CD4-positive, alpha-beta T cell (primary cell): ENCODE results near the gene WDFY4. TPM values are rescaled to one million over a fixed set of nuclear protein-coding genes. Genes with fewer than 3 reads are reported as not detected.

Experiments used
- ATAC-seq: fragments of 200-7000 bp; cut with Tn5 transposase; one replicate; pipeline ENCODE4 v1.10.0; 2022; ENCODE audit warnings: mild to moderate bottlenecking; ENCODE audit not compliant: poor library complexity
- CTCF ChIA-PET: fragments of 350-600 bp; sonication (Branson Sonifier 250); formaldehyde crosslinking; loops from one replicate; lab custom pipeline; 2021; ENCODE audit warnings: antibody characterized with exemption, inconsistent platforms; lab: Charles Lee
- POLR2A ChIA-PET: fragments of 350-600 bp; sonication (Branson Sonifier 250); formaldehyde crosslinking; loops from one replicate; lab custom pipeline; 2021; ENCODE audit warnings: antibody characterized with exemption, inconsistent platforms; lab: Charles Lee
- DNase-seq, 14 experiments: peaks; one replicate each; pipeline ENCODE4 v3.0.0-alpha.2; 2013 to 2020; ENCODE audit warnings: mixed read lengths in 2 of 14
- H3K27ac ChIP-seq, 2 donors: one replicate each; pipeline versions ENCODE4 v1.5.1 to v1.7.0; 2013; ENCODE audit warnings: low read length in 2 of 2, low read depth in 1 of 2, mild to moderate bottlenecking in 1 of 2
- H3K27me3 ChIP-seq, 2 experiments: 1 replicate in 1 of 2; 2 replicates in 1 of 2; pipeline versions ENCODE4 v1.6.1 to v1.7.0; 2013; ENCODE audit warnings: low read length in 2 of 2, control low read depth in 1 of 2, mild to moderate bottlenecking in 1 of 2, moderate library complexity in 1 of 2; ENCODE audit not compliant: insufficient read depth in 2 of 2, control insufficient read depth in 1 of 2
- H3K36me3 ChIP-seq: one replicate; pipeline ENCODE4 v1.6.1; 2013; ENCODE audit warnings: low read length, control low read depth; ENCODE audit not compliant: insufficient read depth
- H3K4me1 ChIP-seq: one replicate; pipeline ENCODE4 v1.6.1; 2013; ENCODE audit warnings: low read length, control low read depth; ENCODE audit not compliant: insufficient read depth
- H3K4me3 ChIP-seq: one replicate; pipeline ENCODE4 v1.5.1; 2013; ENCODE audit warnings: mild to moderate bottlenecking, low read length, moderate library complexity
- H3K9me3 ChIP-seq, 2 experiments: 1 replicate in 1 of 2; 2 replicates in 1 of 2; pipeline versions ENCODE4 v1.6.1 to v1.7.0; 2013; ENCODE audit warnings: low read length in 2 of 2, mild to moderate bottlenecking in 2 of 2, control low read depth in 1 of 2, moderate library complexity in 1 of 2; ENCODE audit not compliant: control insufficient read depth in 1 of 2, insufficient read depth in 1 of 2
- H3K27ac Mint-ChIP-seq: one replicate; pipeline ENCODE4 v1.8.0; 2020; ENCODE audit warnings: mixed read lengths
- H3K27me3 Mint-ChIP-seq: one replicate; pipeline ENCODE4 v1.8.0; 2021; ENCODE audit warnings: mixed read lengths
- H3K36me3 Mint-ChIP-seq: one replicate; pipeline ENCODE4 v1.8.0; 2021; ENCODE audit warnings: low read depth, mixed read lengths
- H3K4me1 Mint-ChIP-seq: one replicate; pipeline ENCODE4 v1.8.0; 2021; ENCODE audit warnings: low read depth, mixed read lengths
- H3K4me3 Mint-ChIP-seq: one replicate; pipeline ENCODE4 v1.8.0; 2020; ENCODE audit warnings: mild to moderate bottlenecking, mixed read lengths
- H3K9me3 Mint-ChIP-seq: one replicate; pipeline ENCODE4 v1.8.0; 2020; ENCODE audit warnings: mixed read lengths
- CTCF ChIP-seq: fragments of 200-600 bp; IDR thresholded peaks from one replicate; pipeline ENCODE4 v1.8.0; 2022; ENCODE audit warnings: antibody characterized with exemption, mild to moderate bottlenecking
- intact Hi-C, 2 experiments: fragments of 100-400 bp; cut with DNase I in 1 of 2; cut with micrococcal nuclease in 1 of 2; formaldehyde crosslinking; loops; one replicate each; pipeline versions ENCODE4 v1.15.1 to v1.9.0; 2023 to 2025; cut with DNase I, micrococcal nuclease
- total RNA-seq, 174 experiments: library from RNA in 2 of 174; stranded (reverse) in 2 of 174; gene quantifications; one replicate each; pipeline ENCODE4 v1.2.3 and lab custom pipeline; 2021 to 2026

Gene WDFY4
- total RNA-seq, 2 experiments from 2014 or later, result 1.3 to 2.5 TPM

GRCh38 chr10:48653944-48654698, 30.6 kb upstream of the WDFY4 start:
- Mint-ChIP-seq H3K9me3 (no peaks in the 10 kb centered on the region), H3K27ac (no peak overlapping the region), H3K27me3 (peaks cover 33% of the 10 kb centered on the region), H3K4me3 (no peak overlapping the region), H3K36me3 (no peaks in the 10 kb centered on the region), H3K4me1 (peaks cover 5% of the 10 kb centered on the region)
- no peak overlapping the region for H3K4me3 ChIP-seq
- ATAC-seq, result no peak
- intact Hi-C loops, result no loop called here
- peaks cover 9 to 10% of the 10 kb centered on the region in 2 experiments for H3K27me3 ChIP-seq
- TF ChIP-seq CTCF, result no peak
- H3K36me3 ChIP-seq, result no peaks in the 10 kb centered on the region
- no peak overlapping the region for H3K27ac ChIP-seq
- H3K9me3 ChIP-seq, result peaks cover 0 to 21% of the 10 kb centered on the region in 2 experiments
- H3K4me1 ChIP-seq, result peaks cover 19% of the 10 kb centered on the region
- no peak for DNase-seq
- ChIA-PET CTCF (no interaction called here), POLR2A (no interaction called here)

GRCh38 chr10:48655411-48656240, 29.0 kb upstream of the WDFY4 start:
- no peak for TF ChIP-seq CTCF
- Histone ChIP-seq H3K36me3 (no peaks in the 10 kb centered on the region), H3K27me3 (peaks cover 9 to 10% of the 10 kb centered on the region in 2 experiments), H3K4me1 (peaks cover 19% of the 10 kb centered on the region), H3K9me3 (peaks cover 0 to 21% of the 10 kb centered on the region in 2 experiments), H3K27ac (no peak overlapping the region), H3K4me3 (peak overlapping the region; percentile 31)
- ATAC-seq, result no peak
- POLR2A ChIA-PET, result interaction anchor here (0.6 kb wide), 1 partner anchor 346 kb away, joined by 3 read pairs; no protein-coding TSS in a partner anchor
- CTCF ChIA-PET, result interaction anchor here (0.7 to 1.5 kb wide), 3 partner anchors 11 to 883 kb away, joined by 3 to 5 read pairs (median 4); partner anchors contain the start of gene ERCC6
- DNase-seq, result peak in 2 of 14 experiments; percentile 28 to 48
- no peak overlapping the region for H3K27ac Mint-ChIP-seq
- H3K9me3 Mint-ChIP-seq, result no peaks in the 10 kb centered on the region
- H3K4me3 Mint-ChIP-seq, result no peak overlapping the region
- peaks cover 5% of the 10 kb centered on the region for H3K4me1 Mint-ChIP-seq
- no peaks in the 10 kb centered on the region for H3K36me3 Mint-ChIP-seq
- intact Hi-C loops, result loop anchor here in 1 of 2 experiments (1.0 to 5.0 kb wide), 2 partner anchors 292 to 348 kb away; partner anchors contain the start of gene MAPK8
- peaks cover 33% of the 10 kb centered on the region for H3K27me3 Mint-ChIP-seq

GRCh38 chr10:48656241-48656913, 28.3 kb upstream of the WDFY4 start:
- POLR2A ChIA-PET, result interaction anchor here (0.6 kb wide), 1 partner anchor 346 kb away, joined by 3 read pairs; no protein-coding TSS in a partner anchor
- Histone ChIP-seq H3K27ac (no peak overlapping the region), H3K27me3 (peaks cover 7 to 10% of the 10 kb centered on the region in 2 experiments), H3K36me3 (no peaks in the 10 kb centered on the region), H3K4me3 (peak overlapping the region; percentile 49), H3K4me1 (peaks cover 19% of the 10 kb centered on the region), H3K9me3 (peaks cover 0 to 21% of the 10 kb centered on the region in 2 experiments)
- peak overlapping the region; percentile 76 for H3K4me3 Mint-ChIP-seq
- H3K27ac Mint-ChIP-seq, result no peak overlapping the region
- no peaks in the 10 kb centered on the region for H3K9me3 Mint-ChIP-seq
- peaks cover 33% of the 10 kb centered on the region for H3K27me3 Mint-ChIP-seq
- peaks cover 5% of the 10 kb centered on the region for H3K4me1 Mint-ChIP-seq
- peak; percentile 83 for TF ChIP-seq CTCF
- DNase-seq (peak; percentile 64 to 93 (median 78)), ATAC-seq (peak; percentile 92)
- CTCF ChIA-PET, result interaction anchor here (0.7 to 1.5 kb wide), 7 partner anchors 8 to 883 kb away, joined by 3 to 5 read pairs (median 3); partner anchors contain the start of gene ERCC6
- no peaks in the 10 kb centered on the region for H3K36me3 Mint-ChIP-seq
- intact Hi-C loops, result loop anchor here in 1 of 2 experiments (1.0 to 5.0 kb wide), 2 partner anchors 293 to 349 kb away; partner anchors contain the start of gene MAPK8
